ENCODE measurements around the gene CCSER1.

DNA sequence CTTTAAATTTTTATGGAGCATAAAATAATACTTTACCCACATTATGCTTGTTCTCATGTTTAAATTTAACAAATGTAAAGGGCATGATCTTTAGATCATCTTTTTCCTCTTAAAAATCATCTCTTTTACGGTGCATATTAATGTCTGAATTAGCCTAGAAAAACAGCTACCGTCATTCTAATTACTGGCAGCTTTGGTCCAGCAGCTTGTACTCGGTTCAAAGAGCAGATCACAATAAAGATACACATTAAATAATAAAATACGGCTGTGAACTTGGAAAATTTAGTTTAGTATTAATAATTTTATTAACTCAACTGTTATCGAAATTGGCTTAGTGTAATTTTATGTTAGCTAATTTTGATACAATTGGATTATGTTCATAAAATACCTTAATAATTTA is 19.1 kb downstream of the CCSER1 start:
- no peak for TF ChIP-seq POLR2AphosphoS5 (IDR thresholded peaks at IDR 0.05)
- TF ChIP-seq, protein P1, sequence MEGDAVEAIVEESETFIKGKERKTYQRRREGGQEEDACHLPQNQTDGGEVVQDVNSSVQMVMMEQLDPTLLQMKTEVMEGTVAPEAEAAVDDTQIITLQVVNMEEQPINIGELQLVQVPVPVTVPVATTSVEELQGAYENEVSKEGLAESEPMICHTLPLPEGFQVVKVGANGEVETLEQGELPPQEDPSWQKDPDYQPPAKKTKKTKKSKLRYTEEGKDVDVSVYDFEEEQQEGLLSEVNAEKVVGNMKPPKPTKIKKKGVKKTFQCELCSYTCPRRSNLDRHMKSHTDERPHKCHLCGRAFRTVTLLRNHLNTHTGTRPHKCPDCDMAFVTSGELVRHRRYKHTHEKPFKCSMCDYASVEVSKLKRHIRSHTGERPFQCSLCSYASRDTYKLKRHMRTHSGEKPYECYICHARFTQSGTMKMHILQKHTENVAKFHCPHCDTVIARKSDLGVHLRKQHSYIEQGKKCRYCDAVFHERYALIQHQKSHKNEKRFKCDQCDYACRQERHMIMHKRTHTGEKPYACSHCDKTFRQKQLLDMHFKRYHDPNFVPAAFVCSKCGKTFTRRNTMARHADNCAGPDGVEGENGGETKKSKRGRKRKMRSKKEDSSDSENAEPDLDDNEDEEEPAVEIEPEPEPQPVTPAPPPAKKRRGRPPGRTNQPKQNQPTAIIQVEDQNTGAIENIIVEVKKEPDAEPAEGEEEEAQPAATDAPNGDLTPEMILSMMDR (IDR thresholded peaks at IDR 0.05; ENCODE audit: poor library complexity, severe bottlenecking), result no peak
- TF ChIP-seq EZH2 (IDR thresholded peaks at IDR 0.05; ENCODE audit: borderline replicate concordance, insufficient read depth, low read length, poor library complexity, severe bottlenecking), result no peak
- no peak for TF ChIP-seq TAF1 (IDR thresholded peaks at IDR 0.05; ENCODE audit: low read depth)
- TF ChIP-seq, protein P2, sequence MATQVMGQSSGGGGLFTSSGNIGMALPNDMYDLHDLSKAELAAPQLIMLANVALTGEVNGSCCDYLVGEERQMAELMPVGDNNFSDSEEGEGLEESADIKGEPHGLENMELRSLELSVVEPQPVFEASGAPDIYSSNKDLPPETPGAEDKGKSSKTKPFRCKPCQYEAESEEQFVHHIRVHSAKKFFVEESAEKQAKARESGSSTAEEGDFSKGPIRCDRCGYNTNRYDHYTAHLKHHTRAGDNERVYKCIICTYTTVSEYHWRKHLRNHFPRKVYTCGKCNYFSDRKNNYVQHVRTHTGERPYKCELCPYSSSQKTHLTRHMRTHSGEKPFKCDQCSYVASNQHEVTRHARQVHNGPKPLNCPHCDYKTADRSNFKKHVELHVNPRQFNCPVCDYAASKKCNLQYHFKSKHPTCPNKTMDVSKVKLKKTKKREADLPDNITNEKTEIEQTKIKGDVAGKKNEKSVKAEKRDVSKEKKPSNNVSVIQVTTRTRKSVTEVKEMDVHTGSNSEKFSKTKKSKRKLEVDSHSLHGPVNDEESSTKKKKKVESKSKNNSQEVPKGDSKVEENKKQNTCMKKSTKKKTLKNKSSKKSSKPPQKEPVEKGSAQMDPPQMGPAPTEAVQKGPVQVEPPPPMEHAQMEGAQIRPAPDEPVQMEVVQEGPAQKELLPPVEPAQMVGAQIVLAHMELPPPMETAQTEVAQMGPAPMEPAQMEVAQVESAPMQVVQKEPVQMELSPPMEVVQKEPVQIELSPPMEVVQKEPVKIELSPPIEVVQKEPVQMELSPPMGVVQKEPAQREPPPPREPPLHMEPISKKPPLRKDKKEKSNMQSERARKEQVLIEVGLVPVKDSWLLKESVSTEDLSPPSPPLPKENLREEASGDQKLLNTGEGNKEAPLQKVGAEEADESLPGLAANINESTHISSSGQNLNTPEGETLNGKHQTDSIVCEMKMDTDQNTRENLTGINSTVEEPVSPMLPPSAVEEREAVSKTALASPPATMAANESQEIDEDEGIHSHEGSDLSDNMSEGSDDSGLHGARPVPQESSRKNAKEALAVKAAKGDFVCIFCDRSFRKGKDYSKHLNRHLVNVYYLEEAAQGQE (IDR thresholded peaks at IDR 0.05; ENCODE audit: borderline replicate concordance), result no peak

All from neural cell (in vitro differentiated cells).